HCT116 (cell line): ENCODE measurements around the gene DPH5.

Experiments used
- FOSL1 ChIP-seq: IDR thresholded peaks from 2 replicates; pipeline ENCODE4 v1.6.1; 2012; ENCODE audit warnings: low read depth
- POLR2A ChIP-seq: IDR thresholded peaks from 2 replicates; pipeline ENCODE4 v1.7.0; 2011; ENCODE audit warnings: borderline replicate concordance; ENCODE audit not compliant: insufficient read depth, insufficient read length; ENCODE audit errors: extremely low read depth
- RAD21 ChIP-seq: IDR thresholded peaks from 2 replicates; pipeline ENCODE4 v1.6.1; 2012; ENCODE audit warnings: low read depth, mild to moderate bottlenecking
- ZFX ChIP-seq: fragments of 450-650 bp; IDR thresholded peaks from 2 replicates; pipeline ENCODE4 v1.6.1; 2017
- ZNF274 ChIP-seq: fragments of 200-500 bp; sonication (Bioruptor generic); IDR thresholded peaks from 2 replicates; pipeline ENCODE4 v1.6.1; 2014; ENCODE audit warnings: mild to moderate bottlenecking, low read depth, low read length, inconsistent platforms
- TF ChIP-seq, protein P1 (sequence below), 3 experiments: fragments of 200-600 bp in 1 of 3; sonication (generic) in 1 of 3; IDR thresholded peaks in 2 of 3; conservative IDR thresholded peaks in 1 of 3; 2 replicates each; pipeline ENCODE4 v1.5.1; 2012 to 2017; ENCODE audit warnings: low read depth in 2 of 3, low read length in 2 of 3, antibody characterized with exemption in 1 of 3, borderline replicate concordance in 1 of 3, control low read depth in 1 of 3, mild to moderate bottlenecking in 1 of 3, mixed read lengths in 1 of 3, mixed run types in 1 of 3, moderate library complexity in 1 of 3; ENCODE audit not compliant: insufficient read depth in 1 of 3
- TF ChIP-seq, protein P2 (sequence below): IDR thresholded peaks from 2 replicates; pipeline ENCODE4 v1.6.1; 2012

- TF ChIP-seq POLR2A (no peak), ZNF274 (no peak), RAD21 (no peak), FOSL1 (no peak), ZFX (no peak)
- TF ChIP-seq, protein P1, sequence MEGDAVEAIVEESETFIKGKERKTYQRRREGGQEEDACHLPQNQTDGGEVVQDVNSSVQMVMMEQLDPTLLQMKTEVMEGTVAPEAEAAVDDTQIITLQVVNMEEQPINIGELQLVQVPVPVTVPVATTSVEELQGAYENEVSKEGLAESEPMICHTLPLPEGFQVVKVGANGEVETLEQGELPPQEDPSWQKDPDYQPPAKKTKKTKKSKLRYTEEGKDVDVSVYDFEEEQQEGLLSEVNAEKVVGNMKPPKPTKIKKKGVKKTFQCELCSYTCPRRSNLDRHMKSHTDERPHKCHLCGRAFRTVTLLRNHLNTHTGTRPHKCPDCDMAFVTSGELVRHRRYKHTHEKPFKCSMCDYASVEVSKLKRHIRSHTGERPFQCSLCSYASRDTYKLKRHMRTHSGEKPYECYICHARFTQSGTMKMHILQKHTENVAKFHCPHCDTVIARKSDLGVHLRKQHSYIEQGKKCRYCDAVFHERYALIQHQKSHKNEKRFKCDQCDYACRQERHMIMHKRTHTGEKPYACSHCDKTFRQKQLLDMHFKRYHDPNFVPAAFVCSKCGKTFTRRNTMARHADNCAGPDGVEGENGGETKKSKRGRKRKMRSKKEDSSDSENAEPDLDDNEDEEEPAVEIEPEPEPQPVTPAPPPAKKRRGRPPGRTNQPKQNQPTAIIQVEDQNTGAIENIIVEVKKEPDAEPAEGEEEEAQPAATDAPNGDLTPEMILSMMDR (IDR thresholded peaks at IDR 0.05 in 2 of 3, conservative IDR thresholded peaks at IDR 0.05 in 1 of 3; ENCODE audit: borderline replicate concordance in 1 of 3, insufficient read depth in 1 of 3, low read depth in 2 of 3, low read length in 2 of 3): no peak
- TF ChIP-seq, protein P2, sequence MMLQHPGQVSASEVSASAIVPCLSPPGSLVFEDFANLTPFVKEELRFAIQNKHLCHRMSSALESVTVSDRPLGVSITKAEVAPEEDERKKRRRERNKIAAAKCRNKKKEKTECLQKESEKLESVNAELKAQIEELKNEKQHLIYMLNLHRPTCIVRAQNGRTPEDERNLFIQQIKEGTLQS: no peak
These were observed 48.3 kb upstream of the DPH5 start for GRCh38 chr1:101073836-101074235.
